Mesothelial cell of epicardium (in vitro differentiated cells): ENCODE measurements around the gene AUH. TPM values are rescaled to one million over a fixed set of nuclear protein-coding genes. Genes with fewer than 3 reads are reported as not detected.

Experiments
- DNase-seq, 2 experiments: peaks; one replicate each; pipeline ENCODE4 v3.0.0; 2021; ENCODE audit warnings: low spot score in 2 of 2; ENCODE audit not compliant: unreplicated experiment in 2 of 2
- H3K27ac Mint-ChIP-seq: 2 replicates; pipeline ENCODE4 v1.8.0; 2021; ENCODE audit warnings: mixed read lengths
- H3K27me3 Mint-ChIP-seq: 2 replicates; pipeline ENCODE4 v1.8.0; 2021; ENCODE audit warnings: low read depth, mixed read lengths
- H3K36me3 Mint-ChIP-seq: 2 replicates; pipeline ENCODE4 v1.8.0; 2021; ENCODE audit warnings: mixed read lengths
- H3K4me1 Mint-ChIP-seq: 2 replicates; pipeline ENCODE4 v1.8.0; 2021; ENCODE audit warnings: mixed read lengths
- H3K4me3 Mint-ChIP-seq: 2 replicates; pipeline ENCODE4 v1.8.0; 2021; ENCODE audit warnings: mild to moderate bottlenecking, moderate library complexity, mixed read lengths
- H3K9me3 Mint-ChIP-seq: 2 replicates; pipeline ENCODE4 v1.8.0; 2021; ENCODE audit warnings: mixed read lengths
- total RNA-seq: library from RNA; stranded (reverse); gene quantifications from 3 replicates; pipeline ENCODE4 v1.2.1, GENCODE V29; 2021
- TF ChIP-seq, protein P1 (sequence below): fragments of 200-600 bp; sonication (generic); IDR thresholded peaks from one replicate; pipeline ENCODE4 v1.5.0; 2021; ENCODE audit warnings: antibody characterized with exemption; ENCODE audit not compliant: unreplicated experiment

AUH gene
- total RNA-seq, 1 donor from 2014 or later, result 24.8 TPM

DNA sequence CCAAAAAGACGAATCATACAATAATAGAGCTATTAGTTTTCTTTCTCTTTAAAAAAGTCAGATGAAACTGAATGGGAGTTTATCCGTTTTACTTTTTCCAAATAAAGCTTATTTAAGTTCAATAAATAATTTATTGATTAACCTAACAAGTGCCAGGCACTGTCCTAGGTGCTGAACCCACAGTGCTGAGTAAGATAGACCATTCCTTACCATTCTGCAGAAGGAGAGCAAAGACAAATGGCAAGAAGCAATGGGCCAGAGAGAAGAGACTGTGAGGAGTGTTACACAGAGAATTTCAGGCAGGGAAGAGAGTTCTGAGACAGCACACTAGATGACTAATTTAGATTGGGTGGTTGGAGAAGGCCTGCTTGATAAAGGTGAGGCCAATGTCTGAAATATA lies 127.2 kb downstream of the AUH start:
- TF ChIP-seq, protein P1, sequence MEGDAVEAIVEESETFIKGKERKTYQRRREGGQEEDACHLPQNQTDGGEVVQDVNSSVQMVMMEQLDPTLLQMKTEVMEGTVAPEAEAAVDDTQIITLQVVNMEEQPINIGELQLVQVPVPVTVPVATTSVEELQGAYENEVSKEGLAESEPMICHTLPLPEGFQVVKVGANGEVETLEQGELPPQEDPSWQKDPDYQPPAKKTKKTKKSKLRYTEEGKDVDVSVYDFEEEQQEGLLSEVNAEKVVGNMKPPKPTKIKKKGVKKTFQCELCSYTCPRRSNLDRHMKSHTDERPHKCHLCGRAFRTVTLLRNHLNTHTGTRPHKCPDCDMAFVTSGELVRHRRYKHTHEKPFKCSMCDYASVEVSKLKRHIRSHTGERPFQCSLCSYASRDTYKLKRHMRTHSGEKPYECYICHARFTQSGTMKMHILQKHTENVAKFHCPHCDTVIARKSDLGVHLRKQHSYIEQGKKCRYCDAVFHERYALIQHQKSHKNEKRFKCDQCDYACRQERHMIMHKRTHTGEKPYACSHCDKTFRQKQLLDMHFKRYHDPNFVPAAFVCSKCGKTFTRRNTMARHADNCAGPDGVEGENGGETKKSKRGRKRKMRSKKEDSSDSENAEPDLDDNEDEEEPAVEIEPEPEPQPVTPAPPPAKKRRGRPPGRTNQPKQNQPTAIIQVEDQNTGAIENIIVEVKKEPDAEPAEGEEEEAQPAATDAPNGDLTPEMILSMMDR, result no peak
- no peak overlapping the region for H3K27ac Mint-ChIP-seq
- no peak for DNase-seq

DNA sequence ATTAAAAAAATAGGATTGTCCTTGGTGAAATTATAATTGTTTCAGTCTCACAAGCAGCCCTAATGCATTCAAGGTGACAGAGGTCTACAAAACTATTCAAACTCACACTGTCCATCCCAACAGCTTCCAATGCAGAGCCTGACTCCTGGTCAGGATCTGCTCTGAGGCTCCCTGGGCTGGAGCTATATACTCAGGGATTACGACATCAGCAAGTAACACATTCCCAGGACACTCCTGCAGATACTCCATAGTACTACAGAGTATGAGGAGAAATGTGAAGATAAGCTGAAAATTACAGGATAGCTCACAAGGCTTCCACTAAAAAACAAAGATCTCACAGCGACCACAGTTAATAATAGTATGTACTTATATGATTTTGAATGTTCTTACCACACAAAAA lies 130.1 kb downstream of the AUH start:
- Mint-ChIP-seq H3K36me3 (peaks cover 9% of the 10 kb centered on the region), H3K4me3 (no peak overlapping the region), H3K27ac (no peak overlapping the region), H3K9me3 (no peaks in the 10 kb centered on the region), H3K4me1 (no peaks in the 10 kb centered on the region), H3K27me3 (no peaks in the 10 kb centered on the region)
- DNase-seq, result no peak
- TF ChIP-seq, protein P1, result no peak

More for the DNA sequence above, 127.2 kb downstream of the AUH start:
- Mint-ChIP-seq H3K27me3 (no peaks in the 10 kb centered on the region), H3K9me3 (no peaks in the 10 kb centered on the region), H3K4me1 (no peaks in the 10 kb centered on the region), H3K36me3 (peaks cover 7% of the 10 kb centered on the region), H3K4me3 (no peak overlapping the region)

DNA sequence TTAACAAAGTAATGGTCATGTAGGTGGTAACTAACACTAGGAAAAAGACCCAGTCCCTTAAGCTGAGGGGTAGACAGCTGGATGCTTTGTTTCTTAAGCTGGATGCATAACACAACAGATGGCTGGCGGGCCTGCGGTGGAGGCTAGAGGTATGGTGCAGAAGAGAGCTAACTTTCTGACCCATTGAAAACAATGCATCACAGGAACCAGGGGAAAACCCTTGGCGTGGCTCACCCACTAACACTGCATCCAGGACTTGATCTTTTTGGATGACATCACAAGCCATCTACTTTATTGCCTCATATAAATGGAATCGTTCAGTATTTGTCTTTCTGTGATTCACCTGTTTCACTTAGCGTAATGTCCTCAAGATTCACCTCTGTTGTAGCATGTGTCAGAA lies 138.7 kb downstream of the AUH start:
- no peaks in the 10 kb centered on the region for H3K27me3 Mint-ChIP-seq
- no peak overlapping the region for H3K4me3 Mint-ChIP-seq
- H3K36me3 Mint-ChIP-seq, result peaks cover 20% of the 10 kb centered on the region
- H3K4me1 Mint-ChIP-seq, result peaks cover 4% of the 10 kb centered on the region
- no peak overlapping the region for H3K27ac Mint-ChIP-seq
- no peak for DNase-seq
- H3K9me3 Mint-ChIP-seq, result peaks cover 4% of the 10 kb centered on the region
- TF ChIP-seq, protein P1, result no peak

DNA sequence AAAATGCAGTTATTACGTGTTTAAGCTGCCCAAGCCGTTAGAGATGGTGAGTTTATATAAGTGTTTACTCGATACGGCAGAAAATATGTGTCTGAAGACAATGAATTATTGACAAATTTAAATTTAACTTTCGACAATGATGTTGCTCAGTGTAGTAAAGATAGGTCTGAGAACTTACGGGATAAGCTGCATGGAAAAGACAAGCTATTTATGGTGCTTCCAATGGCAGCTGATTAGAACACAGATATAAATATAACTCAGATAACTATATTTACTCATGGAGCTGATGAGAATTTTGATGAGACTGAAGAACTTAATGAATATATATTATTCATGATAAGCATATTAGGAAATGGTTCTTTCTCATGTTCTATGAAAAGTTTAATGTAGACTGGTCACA lies 139.3 kb downstream of the AUH start:
- no peak overlapping the region for H3K27ac Mint-ChIP-seq
- peaks cover 20% of the 10 kb centered on the region for H3K36me3 Mint-ChIP-seq
- no peak for DNase-seq
- peaks cover 4% of the 10 kb centered on the region for H3K4me1 Mint-ChIP-seq
- H3K9me3 Mint-ChIP-seq, result peaks cover 4% of the 10 kb centered on the region
- TF ChIP-seq, protein P1, result no peak
- no peak overlapping the region for H3K4me3 Mint-ChIP-seq
- no peaks in the 10 kb centered on the region for H3K27me3 Mint-ChIP-seq

DNA sequence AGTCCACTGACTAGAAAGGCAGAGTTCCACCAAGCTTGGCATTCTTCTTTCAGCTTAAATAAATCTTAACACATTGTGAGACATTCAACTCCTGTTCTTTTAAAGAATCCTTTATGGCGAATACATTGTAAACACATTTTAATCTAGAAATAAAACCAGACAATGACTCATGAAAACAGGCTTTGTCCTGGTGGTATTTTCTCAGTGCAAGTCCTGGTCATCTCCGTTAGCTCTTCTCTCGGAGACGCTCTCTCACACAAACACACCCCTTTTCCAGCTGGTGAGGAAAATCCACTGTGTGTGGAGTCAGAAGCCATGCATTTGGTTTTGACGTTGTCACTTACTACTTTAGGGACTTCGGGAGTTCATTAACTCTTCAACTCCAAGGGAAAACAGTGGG lies 140.4 kb downstream of the AUH start:
- H3K27me3 Mint-ChIP-seq, result no peaks in the 10 kb centered on the region
- H3K27ac Mint-ChIP-seq, result no peak overlapping the region
- H3K4me1 Mint-ChIP-seq, result peaks cover 4% of the 10 kb centered on the region
- peaks cover 22% of the 10 kb centered on the region for H3K36me3 Mint-ChIP-seq
- DNase-seq, result no peak
- peaks cover 4% of the 10 kb centered on the region for H3K9me3 Mint-ChIP-seq
- no peak overlapping the region for H3K4me3 Mint-ChIP-seq
- TF ChIP-seq, protein P1, result no peak
